ENCODE data around the gene KCNC3.

DNA sequence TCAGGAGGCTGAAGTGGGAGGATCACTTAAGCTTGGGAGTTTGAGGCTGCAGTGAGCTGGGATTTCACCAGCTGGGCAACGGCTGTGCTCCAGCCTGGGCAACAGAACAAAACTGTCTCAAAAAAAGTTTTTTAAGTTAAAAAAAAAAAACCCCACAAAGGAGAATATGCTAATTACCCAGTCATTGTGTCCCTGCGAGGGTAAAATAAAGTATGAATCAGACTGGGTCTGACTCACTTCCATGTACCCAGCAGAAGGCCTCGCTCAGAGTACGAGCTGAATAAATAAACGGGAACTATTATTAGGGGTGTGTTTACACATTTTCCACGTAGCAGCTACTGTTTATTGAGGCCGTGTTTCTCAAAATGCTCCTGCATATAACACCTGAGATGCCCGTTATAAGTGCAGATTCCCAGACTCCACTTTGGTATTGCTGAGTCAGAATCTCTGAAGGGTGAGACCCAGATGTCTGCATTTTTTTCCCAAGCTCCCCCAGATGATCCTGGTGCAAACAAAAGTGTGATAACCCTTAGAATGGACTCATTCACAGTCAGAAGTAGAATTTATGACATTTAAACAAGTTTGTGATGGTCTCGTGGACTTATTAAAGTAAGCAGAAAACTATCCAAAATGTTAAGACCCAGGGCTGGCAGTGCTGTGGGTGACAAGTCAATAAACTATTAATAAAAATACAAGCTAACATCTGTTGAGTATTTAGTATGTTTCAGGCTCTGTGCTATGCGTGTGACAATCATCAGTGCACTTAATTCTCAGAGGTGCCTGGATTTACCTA, 28.2 kb downstream of the KCNC3 start:
- TF ChIP-seq, protein P1, sequence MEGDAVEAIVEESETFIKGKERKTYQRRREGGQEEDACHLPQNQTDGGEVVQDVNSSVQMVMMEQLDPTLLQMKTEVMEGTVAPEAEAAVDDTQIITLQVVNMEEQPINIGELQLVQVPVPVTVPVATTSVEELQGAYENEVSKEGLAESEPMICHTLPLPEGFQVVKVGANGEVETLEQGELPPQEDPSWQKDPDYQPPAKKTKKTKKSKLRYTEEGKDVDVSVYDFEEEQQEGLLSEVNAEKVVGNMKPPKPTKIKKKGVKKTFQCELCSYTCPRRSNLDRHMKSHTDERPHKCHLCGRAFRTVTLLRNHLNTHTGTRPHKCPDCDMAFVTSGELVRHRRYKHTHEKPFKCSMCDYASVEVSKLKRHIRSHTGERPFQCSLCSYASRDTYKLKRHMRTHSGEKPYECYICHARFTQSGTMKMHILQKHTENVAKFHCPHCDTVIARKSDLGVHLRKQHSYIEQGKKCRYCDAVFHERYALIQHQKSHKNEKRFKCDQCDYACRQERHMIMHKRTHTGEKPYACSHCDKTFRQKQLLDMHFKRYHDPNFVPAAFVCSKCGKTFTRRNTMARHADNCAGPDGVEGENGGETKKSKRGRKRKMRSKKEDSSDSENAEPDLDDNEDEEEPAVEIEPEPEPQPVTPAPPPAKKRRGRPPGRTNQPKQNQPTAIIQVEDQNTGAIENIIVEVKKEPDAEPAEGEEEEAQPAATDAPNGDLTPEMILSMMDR (conservative IDR thresholded peaks at IDR 0.05 in 1 of 2, IDR thresholded peaks at IDR 0.05 in 1 of 2; ENCODE audit: extremely low read depth in 1 of 2, insufficient read depth in 1 of 2, low read depth in 1 of 2, low read length in 2 of 2), result no peak
- TF ChIP-seq EZH2 (IDR thresholded peaks at IDR 0.05; ENCODE audit: borderline replicate concordance, low read length), result no peak

All from mammary epithelial cell (primary cell).